Activated CD4-positive, alpha-beta T cell treated with anti-CD3 and anti-CD28 coated beads, Interleukin-2, amount 10 ng/mL, durations not matched to agents 7 days and 5 days (primary cell): Measurements from ENCODE around the gene KAT8. TPM values are rescaled to one million over a fixed set of nuclear protein-coding genes. Genes with fewer than 3 reads are reported as not detected.

ENCODE experiments used
- CTCF ChIA-PET: fragments of 350-600 bp; sonication (Branson Sonifier 250); formaldehyde crosslinking; loops from one replicate; lab custom pipeline; 2021; ENCODE audit warnings: antibody characterized with exemption; lab: Charles Lee
- POLR2A ChIA-PET: fragments of 350-600 bp; sonication (Branson Sonifier 250); formaldehyde crosslinking; loops from one replicate; lab custom pipeline; 2021; ENCODE audit warnings: antibody characterized with exemption; lab: Charles Lee
- DNase-seq: peaks from one replicate; pipeline ENCODE4 v3.0.0-alpha.2; 2020
- H3K27ac Mint-ChIP-seq: one replicate; pipeline ENCODE4 v1.8.0; 2021; ENCODE audit warnings: mild to moderate bottlenecking, moderate library complexity, mixed read lengths
- H3K27me3 Mint-ChIP-seq: one replicate; pipeline ENCODE4 v1.8.0; 2021; ENCODE audit warnings: mixed read lengths
- H3K36me3 Mint-ChIP-seq: one replicate; pipeline ENCODE4 v1.8.0; 2021; ENCODE audit warnings: low read depth, mixed read lengths
- H3K4me1 Mint-ChIP-seq: one replicate; pipeline ENCODE4 v1.8.0; 2021; ENCODE audit warnings: mixed read lengths
- H3K4me3 Mint-ChIP-seq: one replicate; pipeline ENCODE4 v1.8.0; 2021; ENCODE audit warnings: mild to moderate bottlenecking, moderate library complexity, mixed read lengths
- H3K9me3 Mint-ChIP-seq: one replicate; pipeline ENCODE4 v1.8.0; 2021; ENCODE audit warnings: mixed read lengths
- total RNA-seq, 2 experiments: library from RNA; stranded (reverse); gene quantifications; one replicate each; pipeline ENCODE4 v1.2.3, GENCODE V29; 2021

KAT8 gene
- total RNA-seq, 2 experiments from 2014 or later: 63.4 to 67.7 TPM

DNA sequence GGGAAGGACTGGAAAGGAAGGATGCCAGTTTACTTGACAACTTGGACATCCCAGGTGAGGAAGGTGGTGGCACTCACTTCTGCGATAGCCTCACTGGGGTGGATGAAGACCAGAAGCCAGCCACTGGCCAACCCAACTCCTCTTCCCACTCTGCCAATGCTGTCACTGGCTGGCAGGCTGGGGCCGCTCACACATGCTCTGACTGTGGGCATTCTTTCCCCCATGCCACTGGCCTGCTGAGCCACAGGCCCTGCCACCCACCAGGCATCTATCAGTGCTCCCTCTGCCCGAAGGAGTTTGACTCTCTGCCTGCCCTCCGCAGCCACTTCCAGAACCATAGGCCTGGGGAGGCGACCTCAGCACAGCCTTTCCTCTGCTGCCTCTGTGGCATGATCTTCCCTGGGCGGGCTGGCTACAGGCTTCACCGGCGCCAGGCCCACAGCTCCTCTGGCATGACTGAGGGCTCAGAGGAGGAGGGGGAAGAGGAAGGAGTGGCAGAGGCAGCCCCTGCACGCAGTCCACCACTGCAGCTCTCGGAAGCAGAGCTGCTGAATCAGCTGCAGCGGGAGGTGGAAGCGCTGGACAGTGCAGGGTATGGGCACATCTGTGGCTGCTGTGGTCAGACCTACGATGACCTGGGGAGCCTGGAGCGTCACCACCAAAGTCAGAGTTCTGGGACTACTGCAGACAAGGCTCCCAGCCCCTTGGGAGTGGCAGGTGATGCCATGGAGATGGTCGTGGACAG lies 38.7 kb upstream of the KAT8 start:
- DNase-seq: no peak
- H3K27ac Mint-ChIP-seq: no peak overlapping the region
- POLR2A ChIA-PET: no interaction called here
- no peak overlapping the region for H3K4me3 Mint-ChIP-seq
- H3K9me3 Mint-ChIP-seq: no peaks in the 10 kb centered on the region
- peaks cover 25% of the 10 kb centered on the region for H3K4me1 Mint-ChIP-seq
- peaks cover 36% of the 10 kb centered on the region for H3K36me3 Mint-ChIP-seq
- CTCF ChIA-PET: interaction anchor here (0.5 to 0.8 kb wide), 3 partner anchors 18 to 245 kb away, joined by 3 read pairs; no protein-coding TSS in a partner anchor
- H3K27me3 Mint-ChIP-seq: no peaks in the 10 kb centered on the region

DNA sequence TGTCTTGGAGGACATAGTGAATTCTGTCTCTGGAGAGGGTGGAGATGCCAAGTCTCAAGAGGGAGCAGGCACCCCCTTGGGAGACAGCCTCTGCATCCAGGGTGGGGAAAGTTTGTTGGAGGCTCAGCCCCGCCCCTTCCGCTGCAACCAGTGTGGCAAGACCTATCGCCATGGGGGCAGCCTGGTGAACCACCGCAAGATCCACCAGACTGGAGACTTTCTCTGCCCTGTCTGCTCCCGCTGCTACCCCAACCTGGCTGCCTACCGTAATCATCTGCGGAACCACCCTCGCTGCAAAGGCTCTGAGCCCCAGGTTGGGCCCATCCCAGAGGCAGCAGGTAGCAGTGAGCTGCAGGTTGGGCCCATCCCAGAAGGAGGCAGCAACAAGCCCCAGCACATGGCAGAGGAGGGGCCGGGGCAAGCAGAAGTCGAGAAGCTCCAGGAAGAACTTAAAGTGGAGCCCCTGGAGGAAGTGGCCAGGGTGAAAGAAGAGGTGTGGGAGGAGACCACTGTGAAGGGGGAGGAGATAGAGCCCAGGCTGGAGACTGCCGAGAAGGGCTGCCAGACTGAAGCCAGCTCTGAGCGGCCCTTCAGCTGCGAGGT lies 38.0 kb upstream of the KAT8 start:
- peaks cover 25% of the 10 kb centered on the region for H3K4me1 Mint-ChIP-seq
- no peaks in the 10 kb centered on the region for H3K27me3 Mint-ChIP-seq
- POLR2A ChIA-PET: no interaction called here
- CTCF ChIA-PET: no interaction called here
- H3K27ac Mint-ChIP-seq: no peak overlapping the region
- H3K36me3 Mint-ChIP-seq: peaks cover 36% of the 10 kb centered on the region
- H3K4me3 Mint-ChIP-seq: no peak overlapping the region
- no peak for DNase-seq
- no peaks in the 10 kb centered on the region for H3K9me3 Mint-ChIP-seq

DNA sequence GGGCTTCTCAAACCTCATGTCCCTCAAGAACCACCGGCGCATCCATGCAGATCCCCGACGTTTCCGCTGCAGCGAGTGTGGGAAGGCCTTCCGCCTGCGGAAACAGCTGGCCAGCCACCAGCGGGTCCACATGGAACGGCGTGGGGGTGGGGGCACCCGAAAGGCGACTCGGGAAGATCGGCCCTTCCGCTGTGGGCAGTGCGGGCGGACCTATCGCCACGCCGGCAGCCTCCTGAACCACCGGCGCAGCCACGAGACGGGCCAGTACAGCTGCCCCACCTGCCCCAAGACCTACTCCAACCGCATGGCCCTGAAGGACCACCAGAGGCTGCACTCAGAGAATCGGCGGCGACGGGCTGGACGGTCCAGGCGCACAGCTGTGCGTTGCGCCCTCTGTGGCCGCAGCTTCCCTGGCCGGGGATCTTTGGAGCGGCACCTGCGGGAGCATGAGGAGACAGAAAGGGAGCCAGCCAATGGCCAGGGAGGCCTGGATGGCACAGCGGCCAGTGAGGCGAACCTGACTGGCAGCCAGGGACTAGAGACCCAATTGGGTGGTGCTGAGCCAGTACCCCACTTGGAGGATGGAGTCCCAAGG lies 37.3 kb upstream of the KAT8 start:
- Mint-ChIP-seq H3K4me3 (no peak overlapping the region), H3K9me3 (no peaks in the 10 kb centered on the region), H3K36me3 (peaks cover 34% of the 10 kb centered on the region), H3K4me1 (peaks cover 18% of the 10 kb centered on the region), H3K27me3 (no peaks in the 10 kb centered on the region), H3K27ac (no peak overlapping the region)
- ChIA-PET POLR2A (no interaction called here), CTCF (interaction anchor here (0.8 to 1.9 kb wide), 2 partner anchors 9 to 18 kb away, joined by 3 to 4 read pairs; no protein-coding TSS in a partner anchor)
- DNase-seq: no peak

DNA sequence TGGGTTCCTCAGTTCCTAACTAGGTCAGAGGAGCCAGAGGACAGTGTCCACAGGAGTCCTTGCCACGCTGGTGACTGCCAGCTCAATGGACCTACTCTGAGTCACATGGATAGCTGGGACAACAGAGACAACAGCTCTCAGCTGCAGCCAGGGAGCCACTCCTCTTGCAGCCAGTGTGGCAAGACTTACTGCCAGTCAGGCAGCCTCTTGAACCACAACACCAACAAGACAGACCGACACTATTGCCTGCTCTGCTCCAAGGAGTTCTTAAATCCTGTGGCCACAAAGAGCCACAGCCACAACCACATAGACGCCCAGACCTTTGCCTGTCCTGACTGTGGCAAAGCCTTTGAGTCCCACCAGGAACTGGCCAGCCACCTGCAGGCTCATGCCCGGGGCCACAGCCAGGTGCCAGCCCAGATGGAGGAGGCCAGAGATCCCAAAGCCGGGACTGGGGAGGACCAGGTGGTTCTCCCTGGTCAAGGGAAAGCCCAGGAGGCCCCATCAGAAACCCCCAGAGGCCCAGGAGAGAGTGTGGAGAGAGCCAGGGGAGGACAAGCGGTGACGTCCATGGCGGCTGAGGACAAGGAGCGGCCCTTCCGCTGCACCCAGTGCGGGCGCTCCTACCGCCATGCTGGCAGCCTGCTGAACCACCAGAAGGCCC lies 36.6 kb upstream of the KAT8 start:
- ChIA-PET POLR2A (no interaction called here), CTCF (interaction anchor here (0.8 to 1.9 kb wide), 2 partner anchors 10 to 17 kb away, joined by 3 to 4 read pairs; no protein-coding TSS in a partner anchor)
- DNase-seq: no peak
- Mint-ChIP-seq H3K27me3 (no peaks in the 10 kb centered on the region), H3K36me3 (peaks cover 36% of the 10 kb centered on the region), H3K4me1 (peaks cover 11% of the 10 kb centered on the region), H3K27ac (no peak overlapping the region), H3K4me3 (no peak overlapping the region), H3K9me3 (no peaks in the 10 kb centered on the region)

DNA sequence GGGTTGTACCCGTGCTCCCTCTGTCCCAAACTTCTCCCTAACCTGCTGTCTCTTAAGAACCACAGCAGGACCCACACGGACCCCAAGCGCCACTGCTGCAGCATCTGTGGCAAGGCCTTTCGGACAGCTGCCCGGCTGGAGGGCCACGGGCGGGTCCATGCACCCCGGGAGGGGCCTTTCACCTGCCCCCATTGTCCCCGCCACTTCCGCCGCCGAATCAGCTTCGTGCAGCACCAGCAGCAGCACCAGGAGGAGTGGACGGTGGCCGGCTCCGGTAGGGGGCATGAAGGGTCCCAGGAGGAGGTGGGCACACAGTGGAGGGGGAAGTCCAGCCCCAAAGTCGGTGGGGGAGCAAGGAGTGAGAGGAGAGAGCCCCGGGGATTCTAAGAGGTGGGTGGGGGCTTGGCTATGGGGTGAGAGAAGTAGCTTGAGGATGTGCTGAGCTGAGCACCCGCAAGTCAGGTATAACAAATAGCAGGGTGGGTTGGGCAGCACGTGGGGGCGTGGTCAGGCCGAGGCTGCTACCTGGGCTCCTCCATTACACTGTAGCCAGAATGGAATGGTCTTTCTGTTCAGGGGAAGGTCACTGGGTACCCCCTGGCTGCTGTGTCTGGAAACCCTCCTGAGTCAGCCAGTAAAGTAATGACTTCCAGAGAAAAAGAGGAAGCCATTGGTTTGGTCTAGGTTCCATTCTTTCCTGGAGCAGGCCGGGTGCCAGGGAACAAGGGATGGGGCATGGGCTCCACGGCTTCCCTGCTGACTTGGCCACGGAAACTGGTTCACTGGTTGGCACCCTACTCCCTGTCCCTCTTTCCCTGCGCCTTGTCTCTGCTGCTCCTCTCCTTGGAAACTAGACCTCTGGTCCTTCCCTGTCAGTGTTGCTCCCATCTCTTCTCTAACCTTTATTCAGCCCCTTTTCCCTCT lies 35.8 kb upstream of the KAT8 start:
- ChIA-PET POLR2A (no interaction called here), CTCF (interaction anchor here (1.9 kb wide), 1 partner anchor 11 kb away, joined by 4 read pairs; no protein-coding TSS in a partner anchor)
- H3K9me3 Mint-ChIP-seq: no peaks in the 10 kb centered on the region
- H3K27ac Mint-ChIP-seq: peak overlapping the region; percentile 47
- DNase-seq: no peak
- no peaks in the 10 kb centered on the region for H3K27me3 Mint-ChIP-seq
- H3K36me3 Mint-ChIP-seq: peaks cover 36% of the 10 kb centered on the region
- H3K4me1 Mint-ChIP-seq: peaks cover 9% of the 10 kb centered on the region
- H3K4me3 Mint-ChIP-seq: no peak overlapping the region

DNA sequence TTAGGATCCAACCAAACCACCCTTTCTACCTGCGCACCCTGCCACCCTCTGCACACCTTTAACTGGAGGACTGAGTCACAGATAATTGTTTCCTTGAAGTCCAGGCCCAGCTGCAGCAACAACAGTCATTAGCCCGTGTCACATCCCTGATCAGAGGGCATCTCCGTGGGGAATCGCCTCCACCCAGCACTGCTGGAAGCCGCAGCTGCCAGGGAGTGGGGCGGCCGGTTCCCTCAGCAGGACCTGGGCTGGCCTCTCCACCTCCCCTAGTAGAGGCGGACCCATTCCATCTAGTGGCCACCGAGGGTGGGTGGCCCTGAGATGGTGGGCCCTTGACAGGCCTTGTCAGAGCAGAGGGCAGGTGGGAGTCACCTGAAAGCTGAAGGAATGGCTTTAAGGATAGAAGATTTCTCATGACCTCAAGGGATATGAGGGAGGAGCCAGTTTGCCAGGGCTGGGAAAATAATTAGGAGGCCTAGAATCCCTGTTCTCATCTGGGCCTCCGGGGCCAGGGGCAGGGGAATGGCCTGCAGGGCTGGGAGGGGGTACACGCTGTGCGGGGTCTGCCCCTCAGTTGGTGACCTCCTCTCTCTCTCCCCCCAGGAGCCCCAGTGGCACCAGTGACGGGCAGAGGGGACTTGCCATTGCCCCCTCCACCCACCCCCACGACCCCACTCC lies 35.0 kb upstream of the KAT8 start:
- peaks cover 29% of the 10 kb centered on the region for H3K36me3 Mint-ChIP-seq
- ChIA-PET CTCF (no interaction called here), POLR2A (no interaction called here)
- peak overlapping the region; percentile 47 for H3K27ac Mint-ChIP-seq
- H3K4me1 Mint-ChIP-seq: peaks cover 9% of the 10 kb centered on the region
- H3K4me3 Mint-ChIP-seq: no peak overlapping the region
- no peaks in the 10 kb centered on the region for H3K27me3 Mint-ChIP-seq
- DNase-seq: no peak
- no peaks in the 10 kb centered on the region for H3K9me3 Mint-ChIP-seq

DNA sequence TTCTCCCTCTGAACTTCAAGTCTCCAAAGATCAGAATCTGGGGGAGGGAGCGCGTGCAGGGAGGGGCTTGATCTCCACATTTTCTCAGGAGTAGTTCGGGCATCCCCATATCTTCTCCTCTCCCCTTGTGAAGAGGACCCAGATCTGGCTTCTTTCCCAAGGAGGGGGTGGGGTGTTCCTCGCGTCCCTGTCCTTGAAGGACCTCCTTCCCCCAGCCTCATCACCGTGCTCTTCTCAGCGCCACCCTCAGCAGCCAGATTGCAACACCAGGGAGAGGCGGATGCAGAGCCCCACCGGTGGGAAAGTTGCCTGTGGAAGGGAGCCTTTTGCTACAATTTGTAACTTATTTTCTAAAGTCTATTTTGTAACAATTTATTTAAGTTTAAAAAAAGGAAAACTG lies 34.4 kb upstream of the KAT8 start:
- Mint-ChIP-seq H3K27ac (peak overlapping the region; percentile 54), H3K36me3 (peaks cover 23% of the 10 kb centered on the region), H3K27me3 (no peaks in the 10 kb centered on the region), H3K4me3 (no peak overlapping the region), H3K4me1 (peaks cover 9% of the 10 kb centered on the region), H3K9me3 (no peaks in the 10 kb centered on the region)
- POLR2A ChIA-PET: no interaction called here
- CTCF ChIA-PET: interaction anchor here (2.0 kb wide), 1 partner anchor 18 kb away, joined by 6 read pairs; no protein-coding TSS in a partner anchor
- no peak for DNase-seq

DNA sequence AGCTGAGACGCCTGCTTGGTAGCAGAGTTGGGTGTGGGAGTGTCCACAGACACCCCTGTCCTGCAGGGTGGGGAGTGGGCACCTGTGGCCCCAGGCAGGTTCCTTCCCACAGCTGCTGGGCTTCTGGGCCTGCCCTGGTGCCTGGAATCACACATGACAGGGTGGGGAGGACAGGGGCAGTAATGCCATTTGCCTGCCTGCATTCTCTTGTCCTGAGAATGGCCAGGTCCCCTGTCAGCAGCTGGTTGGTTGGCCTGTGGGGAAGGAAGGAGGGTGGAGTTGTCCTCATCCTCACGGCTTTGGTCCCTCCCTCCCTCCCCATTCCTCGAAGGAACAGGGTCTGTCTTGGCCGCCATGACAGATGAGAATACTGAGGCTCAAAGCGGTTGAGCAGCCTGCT lies 33.9 kb upstream of the KAT8 start:
- CTCF ChIA-PET: interaction anchor here (0.6 to 2.0 kb wide), 3 partner anchors 17 to 37 kb away, joined by 4 to 6 read pairs (median 4); partner anchors contain the start of gene KAT8
- H3K36me3 Mint-ChIP-seq: peaks cover 21% of the 10 kb centered on the region
- peaks cover 9% of the 10 kb centered on the region for H3K4me1 Mint-ChIP-seq
- POLR2A ChIA-PET: interaction anchor here (0.6 kb wide), 1 partner anchor 53 kb away, joined by 3 read pairs; no protein-coding TSS in a partner anchor
- H3K4me3 Mint-ChIP-seq: no peak overlapping the region
- H3K9me3 Mint-ChIP-seq: no peaks in the 10 kb centered on the region
- no peaks in the 10 kb centered on the region for H3K27me3 Mint-ChIP-seq
- DNase-seq: no peak
- peak overlapping the region; percentile 54 for H3K27ac Mint-ChIP-seq

DNA sequence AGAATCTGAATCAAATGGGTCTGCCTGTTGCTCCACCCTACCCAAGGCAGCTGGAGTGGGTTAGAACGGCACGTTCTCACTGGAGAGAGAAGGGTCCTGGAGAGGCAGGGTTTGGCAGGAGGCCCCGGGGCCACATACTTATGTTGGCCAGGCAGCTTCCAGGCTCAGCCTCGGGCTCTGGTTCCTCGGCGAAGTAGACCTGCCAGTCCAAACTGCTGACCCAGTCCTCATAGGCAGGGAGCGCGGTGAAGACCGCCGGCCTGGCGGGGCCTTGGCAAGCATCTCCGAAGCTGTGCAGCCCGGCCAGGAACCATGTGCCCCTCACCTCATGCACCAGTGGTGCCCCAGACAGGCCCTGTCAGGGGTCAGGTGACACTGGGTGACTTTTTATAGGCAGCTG lies 33.5 kb upstream of the KAT8 start:
- POLR2A ChIA-PET: interaction anchor here (0.6 kb wide), 1 partner anchor 53 kb away, joined by 3 read pairs; no protein-coding TSS in a partner anchor
- CTCF ChIA-PET: interaction anchor here (0.5 to 2.0 kb wide), 6 partner anchors 10 to 83 kb away, joined by 3 to 6 read pairs (median 4); partner anchors contain the start of genes KAT8 and VKORC1
- DNase-seq: no peak
- H3K36me3 Mint-ChIP-seq: peaks cover 17% of the 10 kb centered on the region
- no peaks in the 10 kb centered on the region for H3K9me3 Mint-ChIP-seq
- H3K27me3 Mint-ChIP-seq: no peaks in the 10 kb centered on the region
- no peak overlapping the region for H3K4me3 Mint-ChIP-seq
- H3K4me1 Mint-ChIP-seq: peaks cover 9% of the 10 kb centered on the region
- H3K27ac Mint-ChIP-seq: no peak overlapping the region

DNA sequence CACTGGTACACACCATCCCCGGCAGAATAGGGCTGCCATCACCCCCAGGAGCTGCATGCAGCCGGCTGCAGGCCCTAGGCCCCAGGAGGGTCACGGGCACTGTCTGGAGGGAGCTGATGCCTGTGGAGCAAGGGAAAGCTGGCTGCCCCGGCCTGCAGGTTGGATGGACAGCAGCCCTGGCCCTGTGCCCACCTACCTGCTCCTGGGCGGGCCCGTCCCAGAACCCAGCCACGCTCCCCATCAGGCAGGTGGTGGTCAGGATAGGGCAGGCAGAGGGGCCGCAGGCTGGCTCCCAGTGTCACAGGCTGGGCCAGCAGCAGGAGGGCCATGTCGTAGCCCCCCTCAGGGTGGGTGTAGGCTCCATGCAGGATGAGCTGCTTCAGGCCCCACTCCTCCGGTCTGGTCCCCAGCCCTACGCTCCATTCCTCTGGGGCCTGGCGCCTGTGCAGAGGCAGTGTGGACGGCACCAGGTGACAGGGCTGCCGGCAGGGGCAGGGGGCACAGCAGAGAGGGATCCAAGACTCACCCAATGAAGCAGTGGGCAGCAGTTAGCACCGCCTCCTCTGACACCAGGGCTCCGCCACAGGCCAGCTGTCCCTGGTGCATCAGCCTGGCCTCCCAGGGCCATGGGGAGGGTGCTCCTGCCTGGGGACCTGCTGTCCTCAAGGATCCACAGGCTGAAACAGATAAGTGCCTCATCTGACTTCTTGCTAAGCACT lies 32.7 kb upstream of the KAT8 start:
- ChIA-PET POLR2A (interaction anchor here (1.0 kb wide), 1 partner anchor 358 kb away, joined by 6 read pairs; the partner anchor contains the start of gene ZNF843), CTCF (interaction anchor here (0.5 to 2.0 kb wide), 5 partner anchors 9 to 82 kb away, joined by 3 to 6 read pairs (median 4); partner anchors contain the start of genes KAT8 and VKORC1)
- Mint-ChIP-seq H3K27me3 (no peaks in the 10 kb centered on the region), H3K4me3 (no peak overlapping the region), H3K9me3 (no peaks in the 10 kb centered on the region), H3K4me1 (peaks cover 7% of the 10 kb centered on the region), H3K36me3 (peaks cover 17% of the 10 kb centered on the region), H3K27ac (no peak overlapping the region)
- no peak for DNase-seq

DNA sequence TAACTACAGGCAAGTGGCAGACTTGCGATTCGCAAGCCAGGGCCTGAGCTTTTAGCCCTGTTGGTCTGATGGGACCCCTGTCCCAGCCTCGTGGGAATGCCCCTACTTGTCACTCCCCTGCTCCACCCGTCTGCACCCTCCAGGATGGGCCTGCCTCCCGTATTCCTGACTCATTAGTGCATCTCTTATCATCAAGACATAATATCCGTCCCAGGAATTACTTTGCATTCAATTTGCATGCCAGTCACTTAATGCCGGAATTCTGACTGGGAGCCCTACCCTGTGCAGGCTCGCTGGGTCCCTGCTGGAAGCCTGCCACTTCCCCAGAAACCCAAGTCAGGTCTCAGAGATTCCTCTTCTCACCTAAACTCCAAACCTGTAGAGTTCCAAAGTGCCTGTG lies 32.1 kb upstream of the KAT8 start:
- H3K4me3 Mint-ChIP-seq: no peak overlapping the region
- DNase-seq: no peak
- H3K27ac Mint-ChIP-seq: no peak overlapping the region
- peaks cover 7% of the 10 kb centered on the region for H3K4me1 Mint-ChIP-seq
- H3K9me3 Mint-ChIP-seq: no peaks in the 10 kb centered on the region
- H3K36me3 Mint-ChIP-seq: peaks cover 18% of the 10 kb centered on the region
- H3K27me3 Mint-ChIP-seq: no peaks in the 10 kb centered on the region
- ChIA-PET POLR2A (no interaction called here), CTCF (interaction anchor here (1.9 kb wide), 1 partner anchor 57 kb away, joined by 6 read pairs; no protein-coding TSS in a partner anchor)
